ENCODE results near the gene CSKMT.

Gene CSKMT

DNA sequence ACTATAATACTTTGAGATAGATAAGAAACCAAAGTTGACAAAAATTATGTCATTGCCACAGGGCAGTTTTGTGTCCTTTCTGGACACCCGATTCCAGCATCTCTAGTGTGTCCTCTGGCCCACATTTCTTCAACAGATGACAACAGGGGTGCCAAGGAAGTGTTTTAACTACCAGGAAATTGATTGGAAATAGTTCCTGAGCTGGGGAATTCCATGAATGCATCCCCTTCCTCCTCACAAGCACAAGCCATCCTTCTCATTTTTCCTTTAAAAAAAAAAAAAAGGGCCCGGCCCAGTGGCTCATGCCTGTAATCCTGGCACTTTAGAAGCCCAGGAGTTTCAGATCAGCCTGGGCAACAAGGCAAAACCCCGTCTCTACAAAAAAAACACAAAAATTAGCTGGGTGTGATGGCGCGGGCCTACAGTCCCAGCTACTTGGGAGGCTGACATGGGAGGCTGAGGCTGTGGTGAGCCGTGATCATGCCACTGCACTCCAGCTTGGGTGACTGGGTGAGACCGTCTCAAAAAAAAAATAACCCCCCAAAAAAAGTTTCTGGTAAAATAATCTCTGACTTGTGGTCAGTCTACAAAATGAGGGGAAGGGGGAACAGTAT, 42.5 kb upstream of the CSKMT start:
- peaks cover 16% of the 10 kb centered on the region for H3K36me3 ChIP-seq (ENCODE audit: control insufficient read depth, insufficient read depth, low read length)
- H3K4me3 ChIP-seq (replicated peaks; ENCODE audit: low read depth, low read length), result no peak overlapping the region
- TF ChIP-seq, protein P1, sequence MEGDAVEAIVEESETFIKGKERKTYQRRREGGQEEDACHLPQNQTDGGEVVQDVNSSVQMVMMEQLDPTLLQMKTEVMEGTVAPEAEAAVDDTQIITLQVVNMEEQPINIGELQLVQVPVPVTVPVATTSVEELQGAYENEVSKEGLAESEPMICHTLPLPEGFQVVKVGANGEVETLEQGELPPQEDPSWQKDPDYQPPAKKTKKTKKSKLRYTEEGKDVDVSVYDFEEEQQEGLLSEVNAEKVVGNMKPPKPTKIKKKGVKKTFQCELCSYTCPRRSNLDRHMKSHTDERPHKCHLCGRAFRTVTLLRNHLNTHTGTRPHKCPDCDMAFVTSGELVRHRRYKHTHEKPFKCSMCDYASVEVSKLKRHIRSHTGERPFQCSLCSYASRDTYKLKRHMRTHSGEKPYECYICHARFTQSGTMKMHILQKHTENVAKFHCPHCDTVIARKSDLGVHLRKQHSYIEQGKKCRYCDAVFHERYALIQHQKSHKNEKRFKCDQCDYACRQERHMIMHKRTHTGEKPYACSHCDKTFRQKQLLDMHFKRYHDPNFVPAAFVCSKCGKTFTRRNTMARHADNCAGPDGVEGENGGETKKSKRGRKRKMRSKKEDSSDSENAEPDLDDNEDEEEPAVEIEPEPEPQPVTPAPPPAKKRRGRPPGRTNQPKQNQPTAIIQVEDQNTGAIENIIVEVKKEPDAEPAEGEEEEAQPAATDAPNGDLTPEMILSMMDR (IDR thresholded peaks at IDR 0.05; ENCODE audit: insufficient read depth, low read length, poor library complexity, severe bottlenecking), result no peak
- no peak for DNase-seq (ENCODE audit: extremely low read depth, insufficient read length)
- H3K27me3 ChIP-seq (replicated peaks; ENCODE audit: control insufficient read depth, insufficient read depth, low read length), result no peaks in the 10 kb centered on the region

DNA sequence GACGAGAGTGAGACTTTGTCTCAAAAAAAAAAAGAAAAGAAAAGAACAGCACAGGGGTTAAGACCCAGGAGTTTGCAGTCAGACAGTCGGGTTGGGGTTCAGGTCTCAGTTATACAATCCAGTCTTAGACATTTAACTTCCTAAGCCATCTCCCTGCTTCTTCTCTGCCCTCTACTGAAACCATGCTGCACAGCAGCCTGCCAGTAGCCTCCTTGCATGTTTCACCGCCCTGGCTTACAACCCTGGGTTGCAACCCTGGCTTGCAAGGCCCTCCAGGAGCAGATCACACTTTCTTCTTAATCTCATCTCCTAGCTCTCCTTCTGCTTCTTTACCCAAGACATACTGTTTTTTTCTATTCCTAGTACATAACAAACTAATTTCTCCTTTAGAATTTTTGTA, 37.4 kb upstream of the CSKMT start:
- Histone ChIP-seq H3K36me3 (ENCODE audit: control insufficient read depth, insufficient read depth, low read length) (peaks cover 50% of the 10 kb centered on the region), H3K27me3 (replicated peaks; ENCODE audit: control insufficient read depth, insufficient read depth, low read length) (no peaks in the 10 kb centered on the region), H3K4me3 (replicated peaks; ENCODE audit: low read depth, low read length) (no peak overlapping the region)
- DNase-seq (ENCODE audit: extremely low read depth, insufficient read length), result no peak
- TF ChIP-seq, protein P1 (IDR thresholded peaks at IDR 0.05; ENCODE audit: insufficient read depth, low read length, poor library complexity, severe bottlenecking), result no peak

DNA sequence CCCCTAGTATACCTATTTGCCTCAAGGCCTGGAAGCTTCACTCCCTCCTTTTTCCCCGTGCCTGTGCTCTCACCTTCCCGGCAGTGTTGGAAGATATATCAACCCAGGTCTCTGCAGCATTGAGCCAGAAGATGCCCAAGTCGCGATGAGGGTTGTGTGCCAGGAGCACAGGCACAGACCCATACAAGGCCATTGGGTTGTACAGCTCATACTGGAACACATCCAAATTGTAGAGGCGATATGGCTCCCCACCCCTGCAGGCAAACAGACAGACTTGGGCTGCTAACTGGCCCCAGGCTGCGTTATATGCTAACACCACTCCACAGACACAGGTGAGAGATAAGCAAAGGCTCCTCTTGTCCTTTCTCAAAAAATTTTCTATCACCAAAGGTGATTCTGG, 32.6 kb upstream of the CSKMT start:
- TF ChIP-seq, protein P1 (IDR thresholded peaks at IDR 0.05; ENCODE audit: insufficient read depth, low read length, poor library complexity, severe bottlenecking), result no peak
- peaks cover 61% of the 10 kb centered on the region for H3K36me3 ChIP-seq (ENCODE audit: control insufficient read depth, insufficient read depth, low read length)

DNA sequence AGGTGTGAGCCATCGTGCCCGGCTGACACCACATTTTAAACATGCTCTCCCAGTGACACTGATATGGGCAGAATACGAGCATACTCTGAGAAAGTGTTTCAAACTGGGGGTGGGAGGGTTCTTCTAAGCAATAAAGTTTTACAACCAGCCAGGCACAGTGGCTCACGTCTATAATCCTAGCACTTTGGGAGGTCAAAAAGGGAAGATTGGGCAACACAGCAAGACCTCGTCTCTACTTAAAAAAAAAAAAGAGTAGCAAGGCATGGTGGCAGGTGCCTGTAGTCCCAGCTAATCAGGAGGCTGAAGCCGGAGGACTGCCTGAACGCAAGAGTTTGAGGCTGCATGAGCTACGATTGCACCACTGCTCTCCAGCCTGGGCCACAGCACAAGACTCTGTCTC, 20.9 kb upstream of the CSKMT start:
- peaks cover 17% of the 10 kb centered on the region for H3K36me3 ChIP-seq (ENCODE audit: control insufficient read depth, insufficient read depth, low read length)
- no peak overlapping the region for H3K4me3 ChIP-seq (replicated peaks; ENCODE audit: low read depth, low read length)
- no peaks in the 10 kb centered on the region for H3K27me3 ChIP-seq (replicated peaks; ENCODE audit: control insufficient read depth, insufficient read depth, low read length)
- no peak for DNase-seq (ENCODE audit: extremely low read depth, insufficient read length)
- TF ChIP-seq, protein P1 (IDR thresholded peaks at IDR 0.05; ENCODE audit: insufficient read depth, low read length, poor library complexity, severe bottlenecking), result no peak

More for the DNA sequence above, 32.6 kb upstream of the CSKMT start:
- Histone ChIP-seq H3K4me3 (replicated peaks; ENCODE audit: low read depth, low read length) (no peak overlapping the region), H3K27me3 (replicated peaks; ENCODE audit: control insufficient read depth, insufficient read depth, low read length) (no peaks in the 10 kb centered on the region)
- DNase-seq (ENCODE audit: extremely low read depth, insufficient read length), result no peak

DNA sequence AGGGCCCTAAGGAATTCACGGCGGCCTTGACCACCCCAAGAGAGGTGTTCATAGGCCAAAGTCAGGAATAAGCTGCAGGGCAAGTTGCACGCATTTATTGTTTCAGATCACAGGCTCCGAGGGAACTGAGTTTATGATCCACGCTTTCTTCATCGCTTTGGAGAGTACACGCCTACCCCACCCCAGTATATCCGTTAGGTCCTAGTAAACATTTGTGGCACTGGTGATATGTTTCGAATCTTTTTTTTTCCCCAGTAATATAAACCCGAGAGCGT, 19.5 kb upstream of the CSKMT start:
- Histone ChIP-seq H3K27me3 (replicated peaks; ENCODE audit: control insufficient read depth, insufficient read depth, low read length) (no peaks in the 10 kb centered on the region), H3K36me3 (ENCODE audit: control insufficient read depth, insufficient read depth, low read length) (peaks cover 19% of the 10 kb centered on the region), H3K4me3 (replicated peaks; ENCODE audit: low read depth, low read length) (peak overlapping the region; percentile 99)
- no peak for DNase-seq (ENCODE audit: extremely low read depth, insufficient read length)
- TF ChIP-seq, protein P1 (IDR thresholded peaks at IDR 0.05; ENCODE audit: insufficient read depth, low read length, poor library complexity, severe bottlenecking), result no peak
